Measurements from ENCODE around the gene FBXW5. TPM values are rescaled to one million over a fixed set of nuclear protein-coding genes. Genes with fewer than 3 reads are reported as not detected.
A peak's percentile ranks its signal among the peaks of the same experiment; 100 is the strongest.

The FBXW5 gene
- total RNA-seq, 1 donor from 2014 or later = 53.7 TPM

- DNase-seq = no peak
These were observed 4.8 kb upstream of the FBXW5 start for GRCh38 chr9:136949239-136949816.

- peak; percentile 38 for DNase-seq
These were observed 3.5 kb upstream of the FBXW5 start for GRCh38 chr9:136947955-136948510.

DNA sequence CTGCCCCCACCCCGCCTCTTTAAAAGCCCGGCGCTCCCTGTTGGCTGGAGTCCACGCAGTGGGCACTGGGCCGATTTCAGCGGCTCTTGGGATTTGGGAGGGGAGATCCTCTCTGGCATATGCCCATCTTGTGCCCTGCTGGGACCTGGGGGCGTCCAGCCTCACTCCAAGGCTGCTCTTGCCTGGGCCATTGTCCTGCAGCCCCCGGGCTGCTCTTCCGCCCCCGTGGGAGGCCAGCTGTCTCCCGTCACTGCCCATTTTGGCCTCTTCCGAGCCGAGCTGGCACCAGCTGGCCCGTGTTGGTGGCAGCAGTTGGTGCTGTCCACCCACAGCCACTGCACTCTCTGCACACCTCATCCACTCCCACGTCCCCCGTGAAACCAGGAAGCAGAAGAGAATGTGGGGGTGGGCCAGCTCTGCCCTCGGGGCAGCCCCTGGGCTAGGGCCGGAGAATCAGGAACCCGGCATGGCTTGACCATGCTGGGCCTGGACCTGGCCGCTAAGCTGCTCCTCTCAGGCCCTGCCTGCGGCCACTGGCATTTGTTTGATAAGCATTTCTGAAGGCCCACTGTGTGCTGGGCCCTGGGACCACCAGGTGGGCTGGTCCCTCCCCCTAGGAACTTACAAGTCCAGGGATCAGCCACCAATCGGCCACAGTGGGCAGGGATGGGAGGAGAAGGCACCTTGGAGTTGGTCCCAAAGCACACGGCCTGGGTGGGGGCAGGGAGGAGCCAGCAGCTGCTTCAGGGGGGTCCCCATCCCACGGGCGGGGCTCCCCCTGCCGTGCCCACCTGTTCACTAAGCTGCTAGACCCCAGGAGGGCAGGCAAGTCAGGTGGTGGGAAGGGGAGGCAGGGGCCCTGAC is 2.7 kb upstream of the FBXW5 start:
- no peak for DNase-seq

- no peak for DNase-seq
These were observed 1.9 kb upstream of the FBXW5 start for GRCh38 chr9:136946228-136947027.

DNA sequence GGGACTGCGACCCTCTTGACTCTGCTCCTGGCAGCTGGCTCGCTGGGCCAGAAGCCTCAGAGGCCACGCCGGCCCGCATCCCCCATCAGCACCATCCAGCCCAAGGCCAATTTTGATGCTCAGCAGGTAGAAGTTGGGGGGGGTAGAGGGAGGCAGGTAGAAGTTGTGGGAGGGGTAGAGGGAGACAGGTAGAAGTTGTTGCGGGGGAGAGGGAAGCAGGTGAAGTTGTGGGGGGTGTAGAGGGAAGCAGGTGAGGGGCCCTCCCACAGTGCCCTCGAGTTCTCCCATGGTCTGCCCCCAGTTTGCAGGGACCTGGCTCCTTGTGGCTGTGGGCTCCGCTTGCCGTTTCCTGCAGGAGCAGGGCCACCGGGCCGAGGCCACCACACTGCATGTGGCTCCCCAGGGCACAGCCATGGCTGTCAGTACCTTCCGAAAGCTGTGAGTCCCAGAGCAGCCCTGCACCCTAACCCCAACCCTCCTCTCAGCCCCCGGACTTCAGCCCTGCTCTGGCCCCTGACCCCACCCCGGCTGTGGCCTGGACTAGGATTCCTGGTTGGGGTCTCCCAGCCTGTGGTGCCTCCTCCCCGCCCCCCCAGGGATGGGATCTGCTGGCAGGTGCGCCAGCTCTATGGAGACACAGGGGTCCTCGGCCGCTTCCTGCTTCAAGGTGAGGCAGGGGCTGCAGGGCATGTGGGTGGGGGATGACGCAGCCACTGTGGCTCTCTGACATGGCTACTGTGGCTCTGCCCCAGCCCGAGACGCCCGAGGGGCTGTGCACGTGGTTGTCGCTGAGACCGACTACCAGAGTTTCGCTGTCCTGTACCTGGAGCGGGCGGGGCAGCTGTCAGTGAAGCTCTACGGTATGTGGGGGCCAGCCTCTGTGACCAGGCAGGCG is 1.0 kb upstream of the FBXW5 start:
- DNase-seq = no peak

- no peak for DNase-seq
These were observed 373 bp downstream of the FBXW5 start for GRCh38 chr9:136944212-136944518.

DNA sequence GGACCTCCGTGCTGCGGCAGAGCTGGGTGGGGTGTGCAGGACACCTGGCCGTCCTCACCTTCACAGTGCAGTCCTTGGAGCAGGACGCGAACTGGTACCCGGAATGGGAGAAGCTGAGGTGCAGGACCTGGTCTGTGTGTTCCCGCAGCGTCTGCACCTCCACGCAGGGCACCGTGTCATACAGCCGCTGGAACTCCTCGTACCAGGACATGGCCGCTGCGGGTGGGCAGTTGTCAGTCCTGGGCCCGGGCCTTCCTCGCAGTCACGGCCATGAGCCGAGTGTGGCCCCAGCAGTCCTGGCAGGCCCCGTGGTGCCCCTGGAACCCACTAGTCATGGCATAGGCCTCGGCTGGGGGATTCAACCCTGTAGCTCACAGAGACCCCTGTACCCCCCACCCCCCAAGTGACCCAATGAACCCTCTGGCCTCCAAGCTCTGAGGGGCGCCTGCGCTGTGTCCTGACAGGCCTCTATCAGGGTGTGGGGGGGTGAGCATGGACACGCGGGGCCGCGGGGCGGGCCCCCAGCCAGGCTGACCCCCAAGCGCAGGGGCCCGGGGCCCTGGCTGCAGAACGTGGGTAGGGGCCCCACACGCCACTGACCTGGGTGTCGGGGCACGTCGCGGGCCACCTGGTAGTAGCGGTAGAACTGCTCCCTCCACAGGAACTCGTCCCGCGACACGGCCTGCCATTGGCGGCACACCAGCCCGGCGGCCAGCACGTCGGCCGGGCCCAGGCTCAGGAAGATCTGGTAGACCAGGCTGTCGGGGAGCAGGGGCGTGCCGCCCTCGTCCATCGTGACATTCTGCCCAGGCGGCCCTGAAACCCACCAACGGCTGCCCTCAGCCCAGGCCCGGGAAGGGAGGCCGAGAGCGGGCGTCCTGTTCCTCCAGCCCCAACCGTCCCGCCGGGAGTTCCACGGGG is 987 bp downstream of the FBXW5 start:
- no peak for DNase-seq

- DNase-seq = no peak
These were observed 1.7 kb downstream of the FBXW5 start for GRCh38 chr9:136942881-136943230.

DNA sequence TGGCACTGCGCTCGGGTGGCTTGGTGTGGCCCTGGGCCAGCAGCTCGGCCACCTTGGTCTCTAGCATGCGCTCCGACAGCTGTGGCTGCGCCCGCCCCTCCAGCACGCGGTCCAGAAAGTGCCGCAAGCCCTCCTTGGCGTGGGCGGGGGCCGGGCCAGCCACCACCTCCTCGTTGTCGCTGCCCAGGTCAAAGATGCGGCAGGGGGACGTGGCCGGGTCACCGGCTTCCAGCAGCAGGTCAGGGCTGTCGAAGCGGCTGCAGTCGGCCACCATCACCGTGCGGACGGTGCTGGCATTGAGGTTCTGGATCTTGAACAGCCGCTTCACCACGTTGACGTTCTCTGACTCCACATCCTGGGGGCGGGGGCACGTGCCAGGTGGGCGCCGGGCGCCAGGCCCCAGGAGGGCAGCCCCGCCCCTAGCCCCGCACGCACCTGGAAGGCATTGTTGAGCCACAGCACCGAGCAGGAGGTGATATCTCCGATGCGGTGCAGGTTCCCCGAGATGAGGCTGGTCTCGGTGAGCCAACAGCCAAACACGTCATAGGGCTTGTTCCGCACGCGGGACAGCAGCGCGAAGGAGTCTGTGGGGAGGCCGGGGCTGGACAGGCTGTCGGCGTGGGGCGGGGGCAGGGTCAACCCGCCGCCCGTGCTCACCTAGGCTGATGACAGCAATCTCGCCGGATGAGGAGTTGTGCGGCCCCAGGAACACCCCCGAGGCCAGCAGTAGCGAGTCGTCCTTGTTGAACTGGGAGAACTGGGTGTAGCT is 2.2 kb downstream of the FBXW5 start:
- DNase-seq = no peak

DNA sequence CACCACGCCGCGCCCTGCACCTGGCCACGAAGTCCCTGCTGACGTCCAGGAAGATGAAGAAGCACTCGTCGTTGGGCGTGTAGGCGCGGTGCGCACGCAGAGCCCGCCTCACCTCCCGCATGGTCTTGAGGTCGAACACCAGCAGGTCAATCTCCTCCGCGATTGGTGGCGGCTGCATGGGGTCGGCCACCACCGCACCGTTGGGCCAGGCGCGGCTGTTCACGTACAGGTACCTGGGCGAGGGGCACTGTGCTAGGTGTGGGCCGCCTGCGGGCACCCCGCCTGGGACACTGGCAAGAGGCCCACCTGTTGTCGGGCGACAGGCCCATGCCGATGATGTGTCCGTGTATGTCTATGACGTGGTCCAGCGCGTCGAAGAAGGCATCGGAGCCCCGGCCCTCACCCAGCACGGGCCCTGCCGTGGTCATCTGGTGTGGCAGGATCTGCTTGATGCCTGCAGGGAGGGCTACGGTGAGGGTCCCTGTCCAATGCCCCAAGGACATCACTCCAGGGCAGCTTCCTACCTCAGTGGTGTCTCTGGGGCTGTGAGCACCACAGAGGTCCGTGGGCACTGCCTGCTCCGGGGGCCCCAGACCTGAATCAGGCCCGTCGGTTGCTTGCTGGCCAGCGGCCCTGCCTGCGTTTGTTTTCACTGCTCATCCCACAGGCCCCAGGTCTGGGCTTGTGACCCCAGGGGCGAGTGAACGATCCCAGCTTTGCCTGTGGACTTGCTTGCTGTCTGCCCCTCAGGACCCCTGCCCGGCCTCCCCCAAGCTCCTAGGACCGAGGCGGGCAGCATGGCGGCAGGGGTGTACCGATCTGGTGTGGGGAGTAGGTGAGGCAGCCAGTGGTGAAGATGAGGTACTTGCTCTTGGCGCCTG is 3.1 kb downstream of the FBXW5 start:
- DNase-seq = no peak

- no peak for DNase-seq
These were observed 3.9 kb downstream of the FBXW5 start for GRCh38 chr9:136940526-136941230.

- peak; percentile 44 for DNase-seq
These were observed 4.5 kb downstream of the FBXW5 start for GRCh38 chr9:136939996-136940525.

DNA sequence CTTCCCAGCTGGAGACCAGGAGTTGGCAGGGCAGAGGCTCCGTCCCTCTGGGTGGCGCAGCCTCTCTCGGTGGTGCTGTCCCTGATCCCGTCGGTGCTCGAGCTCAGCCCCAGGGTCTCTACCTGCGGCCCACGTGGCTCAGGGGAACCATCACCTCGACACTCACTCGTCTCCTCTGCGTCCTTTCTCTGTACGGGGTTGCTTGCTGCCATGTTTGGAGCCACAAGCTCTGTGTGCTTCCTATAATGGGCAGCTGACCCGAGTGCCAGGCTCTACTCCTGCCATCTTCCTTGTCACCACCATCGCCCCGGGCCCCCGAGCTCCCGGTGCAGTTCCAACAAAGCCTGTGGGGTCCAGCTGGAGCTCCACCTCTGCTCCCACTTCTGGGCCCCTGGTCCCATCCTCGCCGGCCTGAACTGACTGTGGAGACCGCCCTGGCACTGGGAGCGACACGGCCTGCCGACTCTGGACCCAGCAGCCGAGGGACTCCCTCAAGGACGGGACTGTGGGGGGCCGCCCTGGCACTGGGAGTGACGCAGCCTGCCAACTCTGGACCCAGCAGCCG is 5.0 kb downstream of the FBXW5 start:
- no peak for DNase-seq

GRCh38 chr9:136937186-136938001 is 7.1 kb downstream of the FBXW5 start:
- DNase-seq = no peak

- peak; percentile 24 for DNase-seq
These were observed 7.8 kb downstream of the FBXW5 start for GRCh38 chr9:136936645-136937170.

DNA sequence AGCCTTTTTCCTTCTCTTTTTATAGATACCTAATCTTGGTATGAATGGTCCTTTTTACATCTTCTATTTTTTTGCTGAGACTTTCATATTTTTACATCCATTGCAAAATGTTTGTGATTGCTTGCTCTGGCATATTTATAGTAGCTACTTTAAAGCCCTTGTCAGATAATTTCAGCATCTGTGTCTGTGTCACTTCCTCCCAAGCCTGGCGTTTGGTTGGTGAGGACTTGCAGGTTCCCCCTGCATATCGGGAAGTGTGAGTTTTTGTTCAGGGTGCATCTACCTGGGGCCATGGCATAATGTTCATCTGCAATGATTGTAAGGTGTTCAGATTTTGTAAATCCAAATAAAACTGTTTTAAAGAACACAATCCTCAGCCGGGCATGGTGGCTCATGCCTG is 8.9 kb downstream of the FBXW5 start:
- DNase-seq = no peak

DNA sequence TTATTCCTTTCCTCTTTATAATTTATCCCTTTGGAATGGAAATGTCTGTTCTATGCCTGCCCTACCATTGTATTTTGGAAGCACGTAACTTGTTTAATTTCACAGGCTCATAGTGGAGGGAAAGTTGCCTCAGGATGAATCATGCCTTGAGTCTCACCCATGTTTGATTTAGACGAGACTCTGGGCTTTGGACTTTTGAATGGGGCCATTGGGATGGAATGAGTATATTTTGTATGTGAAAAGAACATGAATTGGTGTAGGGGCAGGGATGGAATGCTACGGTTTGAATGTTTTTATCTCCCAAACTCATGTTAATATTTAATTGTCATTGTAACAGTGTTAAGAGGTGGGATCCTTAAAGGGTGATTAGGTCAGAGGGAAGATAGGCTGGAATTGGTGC is 10.3 kb downstream of the FBXW5 start:
- DNase-seq = no peak
